Hepatocyte (in vitro differentiated cells): ENCODE measurements around the gene ABLIM1.

Experiments
- CTCF ChIP-seq: fragments of 200-600 bp; sonication (generic); IDR thresholded peaks from 2 replicates; pipeline ENCODE4 v1.5.1; 2016; ENCODE audit warnings: antibody characterized with exemption, mild to moderate bottlenecking; ENCODE audit not compliant: poor library complexity
- EZH2 ChIP-seq: fragments of 200-600 bp; sonication (generic); IDR thresholded peaks from 2 replicates; pipeline ENCODE4 v1.6.1; 2016; ENCODE audit warnings: antibody characterized with exemption, mild to moderate bottlenecking, borderline replicate concordance

DNA sequence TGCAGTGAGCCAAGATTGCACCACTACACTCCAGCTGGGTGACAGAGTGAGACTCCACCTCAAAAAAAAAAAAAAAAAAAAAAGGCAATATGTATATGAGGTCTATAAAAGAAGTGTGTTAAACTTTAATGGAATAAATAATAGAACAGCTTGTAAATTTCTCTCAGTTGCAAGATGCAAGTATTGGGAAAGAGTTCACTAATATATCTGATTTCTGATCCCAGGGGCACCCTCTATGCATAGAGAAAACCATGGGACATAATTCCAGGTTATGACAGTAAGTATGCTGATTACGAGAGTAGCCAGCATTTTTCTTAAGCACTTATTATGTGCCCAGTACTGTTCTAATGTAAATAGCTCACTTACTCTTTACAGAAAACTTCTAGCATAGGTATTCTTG, 187.7 kb downstream of the ABLIM1 start:
- TF ChIP-seq CTCF (no peak), EZH2 (no peak)
